GM23248 (cell line): ENCODE results near the gene TTC23. TPM values are rescaled to one million over a fixed set of nuclear protein-coding genes. Genes with fewer than 3 reads are reported as not detected.

ENCODE experiments used
- DNase-seq: peaks from one replicate; pipeline ENCODE4 v3.0.0-alpha.2; 2015
- H2AFZ ChIP-seq: fragments of 200-600 bp; sonication (generic); 2 replicates; pipeline ENCODE4 v1.6.1; 2016; ENCODE audit warnings: antibody characterized with exemption
- H3F3A ChIP-seq: fragments of 200-600 bp; sonication (generic); 2 replicates; pipeline ENCODE4 v1.6.1; 2016; ENCODE audit warnings: mild to moderate bottlenecking, antibody characterized with exemption, mixed run types; ENCODE audit not compliant: insufficient read depth
- H3K27ac ChIP-seq: fragments of 200-600 bp; sonication (generic); 2 replicates; pipeline ENCODE4 v1.5.1; 2016; ENCODE audit warnings: mild to moderate bottlenecking
- H3K27me3 ChIP-seq: fragments of 200-600 bp; sonication (generic); replicated peaks from 2 replicates; pipeline ENCODE4 v1.6.1; 2016; ENCODE audit warnings: mild to moderate bottlenecking; ENCODE audit not compliant: insufficient read depth
- H3K36me3 ChIP-seq: fragments of 200-600 bp; sonication (generic); 2 replicates; pipeline ENCODE4 v1.6.1; 2016; ENCODE audit warnings: low read depth, mild to moderate bottlenecking
- H3K4me1 ChIP-seq: fragments of 200-600 bp; sonication (generic); 2 replicates; pipeline ENCODE4 v1.6.1; 2016; ENCODE audit warnings: mild to moderate bottlenecking; ENCODE audit not compliant: insufficient read depth
- H3K4me2 ChIP-seq: fragments of 200-600 bp; sonication (generic); one replicate; pipeline ENCODE4 v1.6.1; 2016; ENCODE audit warnings: mild to moderate bottlenecking; ENCODE audit not compliant: unreplicated experiment
- H3K4me3 ChIP-seq: fragments of 200-600 bp; sonication (generic); 2 replicates; pipeline ENCODE4 v1.5.1; 2016; ENCODE audit warnings: mild to moderate bottlenecking
- H3K79me2 ChIP-seq: fragments of 200-600 bp; sonication (generic); 2 replicates; pipeline ENCODE4 v1.6.1; 2016; ENCODE audit warnings: mild to moderate bottlenecking; ENCODE audit not compliant: insufficient read depth
- H3K9ac ChIP-seq: fragments of 200-600 bp; sonication (generic); 2 replicates; pipeline ENCODE4 v1.6.1; 2016; ENCODE audit warnings: mild to moderate bottlenecking
- H3K9me2 ChIP-seq: fragments of 200-600 bp; sonication (generic); 2 replicates; pipeline ENCODE4 v1.6.1; 2016; ENCODE audit warnings: mixed run types, mild to moderate bottlenecking, moderate library complexity; ENCODE audit not compliant: insufficient read depth
- H3K9me3 ChIP-seq: fragments of 200-600 bp; sonication (generic); one replicate; pipeline ENCODE4 v1.6.1; 2017; ENCODE audit warnings: low read depth
- H4K20me1 ChIP-seq: fragments of 200-600 bp; sonication (generic); 2 replicates; pipeline ENCODE4 v1.6.0; 2016; ENCODE audit not compliant: insufficient read depth
- EZH2 ChIP-seq: fragments of 200-600 bp; sonication (generic); IDR thresholded peaks from 2 replicates; pipeline ENCODE4 v1.6.1; 2018; ENCODE audit warnings: antibody characterized with exemption, mild to moderate bottlenecking; ENCODE audit not compliant: insufficient read depth, poor library complexity, severe bottlenecking
- EZH2phosphoT487 ChIP-seq: fragments of 200-600 bp; sonication (generic); IDR thresholded peaks from 2 replicates; pipeline ENCODE4 v1.6.1; 2018; ENCODE audit warnings: antibody characterized with exemption, moderate library complexity, mild to moderate bottlenecking, low read depth; ENCODE audit not compliant: insufficient read depth
- WGBS, 2 experiments: methylation state at CpG; one replicate each; pipeline ENCODE4 v1.1.6; 2015 to 2017; ENCODE audit warnings: low lambda C conversion rate in 2 of 2, low coverage in 1 of 2; ENCODE audit errors: missing lambda C conversion rate in 2 of 2; 5-methylcytosine and 5-hydroxymethylcytosine counted together
- in situ Hi-C: fragments of 300-500 bp; cut with MboI; formaldehyde crosslinking; loops from 2 replicates; pipeline ENCODE4 v1.15.0; 2020
- polyA plus RNA-seq: library from polyadenylated mRNA; unstranded; fragments of >200 nt; fragmentation: Nextera tagmentation; extraction: Ambion mirVana; gene quantifications from 2 replicates; pipeline ENCODE4 v1.2.1, GENCODE V29; 2016
- total RNA-seq: library from RNA; depleted of rRNA; stranded (reverse); fragments of >200 nt; shearing (Covaris generic); gene quantifications from 2 replicates; pipeline ENCODE4 v1.2.3, GENCODE V29; 2014

TTC23 gene
- total and polyA plus RNA-seq, 2 experiments from 2014 or later, result 10.8 to 18.6 TPM

DNA sequence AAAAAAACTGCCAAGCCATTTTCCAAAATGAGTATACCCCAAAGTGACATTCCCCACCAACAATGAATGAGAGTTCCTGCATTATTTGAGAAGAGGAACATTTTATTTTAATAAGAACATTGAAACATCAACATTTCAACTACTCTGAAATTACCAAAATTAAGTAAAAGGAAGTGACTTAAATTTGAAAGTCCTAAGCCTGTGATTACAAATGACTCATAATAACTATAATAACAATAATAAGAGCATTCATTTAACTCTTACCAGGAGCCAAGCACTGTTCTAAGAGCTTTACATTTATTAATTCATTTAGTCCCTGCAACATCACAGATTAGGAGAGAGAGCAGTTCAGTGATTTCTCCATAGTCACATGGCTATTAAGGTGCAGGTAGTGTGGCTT, 34.3 kb upstream of the TTC23 start:
- H2AFZ ChIP-seq, result no peak overlapping the region
- in situ Hi-C loops, result loop anchor here (10.0 kb wide), 1 partner anchor 421 kb away; no protein-coding TSS in a partner anchor
- no peak overlapping the region for H3K4me2 ChIP-seq

DNA sequence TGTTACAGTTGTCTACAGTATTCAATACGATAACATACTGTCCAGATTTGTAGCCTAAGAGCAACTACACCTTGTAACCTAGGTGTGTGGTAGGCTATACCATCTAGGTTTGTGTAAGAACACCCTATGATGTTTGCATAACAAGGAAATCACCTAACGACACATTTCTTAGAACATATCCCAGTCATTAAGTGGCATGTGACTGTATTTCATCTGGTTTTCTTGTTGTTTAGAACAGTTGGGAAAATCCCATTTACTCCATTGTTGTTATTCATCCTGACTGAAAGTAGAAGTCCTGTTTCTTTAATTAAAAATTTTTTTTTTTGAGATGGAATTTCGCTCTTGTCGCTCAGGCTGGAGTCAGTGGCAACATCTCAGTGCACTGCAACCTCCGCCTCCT, 33.2 kb upstream of the TTC23 start:
- Histone ChIP-seq H3K4me3 (no peak overlapping the region), H3K9me2 (no peaks in the 10 kb centered on the region), H3K79me2 (no peaks in the 10 kb centered on the region), H3K27me3 (no peaks in the 10 kb centered on the region), H4K20me1 (no peaks in the 10 kb centered on the region), H3K4me2 (no peak overlapping the region), H3F3A (no peaks in the 10 kb centered on the region), H3K36me3 (no peaks in the 10 kb centered on the region), H2AFZ (no peak overlapping the region), H3K4me1 (peaks cover 4% of the 10 kb centered on the region; the same call in 1 of the 2 replicates), H3K9ac (no peak overlapping the region), H3K9me3 (no peaks in the 10 kb centered on the region), H3K27ac (no peak overlapping the region)
- in situ Hi-C loops, result loop anchor here (10.0 kb wide), 1 partner anchor 422 kb away; no protein-coding TSS in a partner anchor
- no peak for DNase-seq
- WGBS, 2 experiments, result 96 to 97% methylated on average over 5 of the region's 5 CpGs
- no peak for TF ChIP-seq EZH2phosphoT487
- TF ChIP-seq EZH2, result no peak

More for the DNA sequence above, 34.3 kb upstream of the TTC23 start:
- no peaks in the 10 kb centered on the region for H4K20me1 ChIP-seq
- H3K4me1 ChIP-seq, result peaks cover 4% of the 10 kb centered on the region; the same call in 1 of the 2 replicates
- H3K27ac ChIP-seq, result no peak overlapping the region
- no peaks in the 10 kb centered on the region for H3K9me3 ChIP-seq
- H3K4me3 ChIP-seq, result no peak overlapping the region
- DNase-seq, result no peak
- no peak overlapping the region for H3K9ac ChIP-seq
- H3K9me2 ChIP-seq, result no peaks in the 10 kb centered on the region
- TF ChIP-seq EZH2 (no peak), EZH2phosphoT487 (no peak)
- no peaks in the 10 kb centered on the region for H3K36me3 ChIP-seq
- H3F3A ChIP-seq, result no peaks in the 10 kb centered on the region
- no peaks in the 10 kb centered on the region for H3K27me3 ChIP-seq
- H3K79me2 ChIP-seq, result no peaks in the 10 kb centered on the region

DNA sequence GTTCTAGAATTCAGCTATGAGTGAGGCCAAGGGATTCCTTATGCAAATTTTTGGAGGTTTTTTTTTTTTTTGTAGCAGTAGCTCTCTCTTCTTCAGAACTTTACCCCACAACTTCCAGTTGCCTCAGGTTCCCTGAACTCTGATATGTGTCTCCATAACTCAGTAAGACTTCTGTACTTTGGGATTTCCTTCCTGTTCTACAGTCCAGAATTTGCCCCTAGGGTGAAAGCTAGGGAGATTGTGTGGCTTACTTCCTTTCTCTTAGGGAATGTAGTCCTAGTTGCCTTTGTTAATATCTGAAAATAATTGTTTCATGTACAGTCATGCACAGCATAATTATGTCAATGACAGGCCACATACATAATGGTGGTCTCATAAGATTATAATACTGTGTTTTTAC, 32.7 kb upstream of the TTC23 start:
- H3F3A ChIP-seq, result no peaks in the 10 kb centered on the region
- no peak overlapping the region for H3K27ac ChIP-seq
- no peaks in the 10 kb centered on the region for H3K36me3 ChIP-seq
- in situ Hi-C loops, result loop anchor here (10.0 kb wide), 1 partner anchor 423 kb away; no protein-coding TSS in a partner anchor
- H3K9ac ChIP-seq, result no peak overlapping the region
- H3K27me3 ChIP-seq, result no peaks in the 10 kb centered on the region
- H3K4me3 ChIP-seq, result no peak overlapping the region
- H3K4me2 ChIP-seq, result no peak overlapping the region
- H3K9me3 ChIP-seq, result no peaks in the 10 kb centered on the region
- no peaks in the 10 kb centered on the region for H3K79me2 ChIP-seq
- TF ChIP-seq EZH2phosphoT487 (no peak), EZH2 (no peak)
- H3K4me1 ChIP-seq, result peaks cover 4% of the 10 kb centered on the region; the same call in 1 of the 2 replicates
- no peak overlapping the region for H2AFZ ChIP-seq
- H4K20me1 ChIP-seq, result no peaks in the 10 kb centered on the region
- no peaks in the 10 kb centered on the region for H3K9me2 ChIP-seq
- no peak for DNase-seq

DNA sequence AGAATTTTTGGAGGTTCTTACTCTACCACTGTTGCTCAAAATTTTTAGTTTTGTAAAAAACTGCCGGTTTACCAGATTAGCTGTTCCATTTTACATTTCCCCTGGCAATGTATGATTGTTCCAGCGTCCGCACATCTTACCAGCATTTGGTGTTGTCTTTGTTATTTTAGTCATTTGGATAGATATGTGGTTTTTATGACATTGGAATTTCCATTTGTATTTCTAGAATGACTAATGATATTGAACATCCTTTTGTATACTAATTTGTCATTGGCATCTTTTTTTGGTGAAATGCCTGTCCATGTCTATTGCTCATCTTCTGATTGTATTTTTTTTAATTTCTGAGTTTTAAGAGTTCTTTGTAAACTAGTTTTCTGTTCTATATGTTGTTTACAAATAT, 30.4 kb upstream of the TTC23 start:
- Histone ChIP-seq H3K4me2 (no peak overlapping the region), H3F3A (no peaks in the 10 kb centered on the region), H3K4me1 (no peaks in the 10 kb centered on the region), H4K20me1 (no peaks in the 10 kb centered on the region), H2AFZ (no peak overlapping the region), H3K9ac (no peak overlapping the region), H3K9me2 (no peaks in the 10 kb centered on the region), H3K79me2 (no peaks in the 10 kb centered on the region), H3K27me3 (no peaks in the 10 kb centered on the region), H3K36me3 (no peaks in the 10 kb centered on the region), H3K27ac (no peak overlapping the region), H3K9me3 (no peaks in the 10 kb centered on the region), H3K4me3 (no peak overlapping the region)
- WGBS, 2 experiments, result 76 to 89% methylated on average over 3 of the region's 3 CpGs
- in situ Hi-C loops, result loop anchor here (10.0 kb wide), 2 partner anchors 425 to 445 kb away; no protein-coding TSS in a partner anchor
- TF ChIP-seq EZH2 (no peak), EZH2phosphoT487 (no peak)
- DNase-seq, result no peak

DNA sequence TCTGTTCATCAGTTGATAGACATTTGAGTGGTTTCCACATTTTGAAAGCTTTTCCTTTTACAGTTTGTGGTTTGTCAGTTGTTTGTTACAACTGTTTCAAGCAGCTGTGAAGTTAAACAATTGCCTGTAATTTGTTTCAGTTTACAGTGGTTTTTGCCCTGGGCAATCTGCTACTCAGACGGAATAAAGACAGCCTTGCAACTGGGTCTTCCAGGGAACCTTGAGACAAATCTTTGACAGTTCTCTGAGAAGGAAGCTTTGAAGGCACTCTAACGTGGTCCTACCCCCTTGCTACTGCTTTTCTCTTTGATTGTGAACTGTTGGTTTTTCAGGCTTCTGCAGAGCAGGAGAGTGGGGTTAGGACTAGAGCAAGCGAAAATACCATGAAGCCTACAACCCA, 29.9 kb upstream of the TTC23 start:
- 95 to 98% methylated on average over 3 of the region's 3 CpGs for WGBS, 2 experiments
- no peak overlapping the region for H3K27ac ChIP-seq
- H3K36me3 ChIP-seq, result no peaks in the 10 kb centered on the region
- H3K9me2 ChIP-seq, result no peaks in the 10 kb centered on the region
- in situ Hi-C loops, result loop anchor here (10.0 kb wide), 1 partner anchor 446 kb away; no protein-coding TSS in a partner anchor
- no peaks in the 10 kb centered on the region for H3K4me1 ChIP-seq
- H3K27me3 ChIP-seq, result no peaks in the 10 kb centered on the region
- no peak overlapping the region for H2AFZ ChIP-seq
- H3K9me3 ChIP-seq, result no peaks in the 10 kb centered on the region
- no peak overlapping the region for H3K9ac ChIP-seq
- H4K20me1 ChIP-seq, result no peaks in the 10 kb centered on the region
- no peak overlapping the region for H3K4me3 ChIP-seq
- no peaks in the 10 kb centered on the region for H3K79me2 ChIP-seq
- DNase-seq, result no peak
- no peak for TF ChIP-seq EZH2phosphoT487
- TF ChIP-seq EZH2, result no peak
- no peak overlapping the region for H3K4me2 ChIP-seq
- no peaks in the 10 kb centered on the region for H3F3A ChIP-seq
